Measurements from ENCODE around the gene CXXC1. TPM values are rescaled to one million over a fixed set of nuclear protein-coding genes. Genes with fewer than 3 reads are reported as not detected.

CXXC1 gene
- total and polyA plus RNA-seq, 2 of the 13 experiments (the other 11 are each of a cell fraction or from before 2014, with no cell fraction given): 32.9 to 39.0 TPM

- TF ChIP-seq GATAD1 (CRISPR knock-in tag; IDR thresholded peaks at IDR 0.05): peak; percentile 80
- TF ChIP-seq TSC22D2 (CRISPR knock-in tag; IDR thresholded peaks at IDR 0.05; ENCODE audit: borderline replicate concordance): 0 out of 2 replicates have a peak, but pooled peaks have one; percentile 17
- no peak for TF ChIP-seq MIER2 (CRISPR knock-in tag; IDR thresholded peaks at IDR 0.05)
- TF ChIP-seq PAWR (CRISPR knock-in tag; IDR thresholded peaks at IDR 0.05; ENCODE audit: borderline replicate concordance): no peak
- no peak for TF ChIP-seq CTCF (CRISPR knock-in tag; IDR thresholded peaks at IDR 0.05)
- TF ChIP-seq MLXIP (CRISPR knock-in tag; IDR thresholded peaks at IDR 0.05; ENCODE audit: borderline replicate concordance): no peak
- TF ChIP-seq ZNF230 (CRISPR knock-in tag; IDR thresholded peaks at IDR 0.05): no peak
- no peak for TF ChIP-seq ZNF44 (CRISPR knock-in tag; IDR thresholded peaks at IDR 0.05)
- TF ChIP-seq ZNF326 (CRISPR knock-in tag; IDR thresholded peaks at IDR 0.05; ENCODE audit: borderline replicate concordance): no peak
- TF ChIP-seq HNRNPLL (IDR thresholded peaks at IDR 0.05; ENCODE audit: low read depth, low read length, poor library complexity, severe bottlenecking): peak; percentile 36
- no peak for TF ChIP-seq SNAPC2 (CRISPR knock-in tag; IDR thresholded peaks at IDR 0.05)
- no peak for TF ChIP-seq AHDC1 (CRISPR knock-in tag; IDR thresholded peaks at IDR 0.05; ENCODE audit: borderline replicate concordance)
- peak; percentile 49; the same call in 1 of the 2 replicates for TF ChIP-seq SP4 (CRISPR knock-in tag; IDR thresholded peaks at IDR 0.05)
- TF ChIP-seq U2AF2 (IDR thresholded peaks at IDR 0.05; ENCODE audit: low read depth, low read length): 0 out of 2 replicates have a peak, but pooled peaks have one; percentile 66
- no peak for TF ChIP-seq NR3C1 (CRISPR knock-in tag; IDR thresholded peaks at IDR 0.05)
- no peak for TF ChIP-seq THRA (CRISPR knock-in tag; IDR thresholded peaks at IDR 0.05; ENCODE audit: borderline replicate concordance)
Observed at GRCh38 chr18:50266248-50266704, 21.2 kb downstream of the CXXC1 start, which contains the start of gene CFAP53 (continued).
